GM19372 (cell line): ENCODE measurements around the gene MAP3K2.

ENCODE experiments used
- ATAC-seq: cut with Tn5 transposase; IDR thresholded peaks from one replicate; pipeline ENCODE4 v1.9.1; 2021; ENCODE audit warnings: mild to moderate bottlenecking, low read depth, moderate library complexity; ENCODE audit not compliant: unreplicated experiment

MAP3K2 gene

GRCh38 chr2:127387655-127388422, at the start of gene MAP3K2:
TSS of gene MAP3K2 (minus strand) at chr2:127387975. CDS start at chr2:127343129, 44,846 bp downstream.
- peak; percentile 71 for ATAC-seq

GRCh38 chr2:127437056-127437455, 49.3 kb upstream of the MAP3K2 start:
- ATAC-seq: no peak

- no peak for ATAC-seq
Measured at GRCh38 chr2:127434515-127434914, 46.7 kb upstream of the MAP3K2 start.

- no peak for ATAC-seq
Measured at GRCh38 chr2:127431408-127432023, 43.7 kb upstream of the MAP3K2 start.

- no peak for ATAC-seq
Measured at GRCh38 chr2:127429844-127430425, 42.2 kb upstream of the MAP3K2 start.

GRCh38 chr2:127429291-127429690, 41.5 kb upstream of the MAP3K2 start:
- ATAC-seq: no peak

DNA sequence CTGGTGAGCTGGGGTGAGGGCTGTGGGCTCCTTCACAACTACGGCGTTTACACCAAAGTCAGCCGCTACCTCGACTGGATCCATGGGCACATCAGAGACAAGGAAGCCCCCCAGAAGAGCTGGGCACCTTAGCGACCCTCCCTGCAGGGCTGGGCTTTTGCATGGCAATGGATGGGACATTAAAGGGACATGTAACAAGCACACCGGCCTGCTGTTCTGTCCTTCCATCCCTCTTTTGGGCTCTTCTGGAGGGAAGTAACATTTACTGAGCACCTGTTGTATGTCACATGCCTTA, 41.0 kb upstream of the MAP3K2 start:
- ATAC-seq: no peak

DNA sequence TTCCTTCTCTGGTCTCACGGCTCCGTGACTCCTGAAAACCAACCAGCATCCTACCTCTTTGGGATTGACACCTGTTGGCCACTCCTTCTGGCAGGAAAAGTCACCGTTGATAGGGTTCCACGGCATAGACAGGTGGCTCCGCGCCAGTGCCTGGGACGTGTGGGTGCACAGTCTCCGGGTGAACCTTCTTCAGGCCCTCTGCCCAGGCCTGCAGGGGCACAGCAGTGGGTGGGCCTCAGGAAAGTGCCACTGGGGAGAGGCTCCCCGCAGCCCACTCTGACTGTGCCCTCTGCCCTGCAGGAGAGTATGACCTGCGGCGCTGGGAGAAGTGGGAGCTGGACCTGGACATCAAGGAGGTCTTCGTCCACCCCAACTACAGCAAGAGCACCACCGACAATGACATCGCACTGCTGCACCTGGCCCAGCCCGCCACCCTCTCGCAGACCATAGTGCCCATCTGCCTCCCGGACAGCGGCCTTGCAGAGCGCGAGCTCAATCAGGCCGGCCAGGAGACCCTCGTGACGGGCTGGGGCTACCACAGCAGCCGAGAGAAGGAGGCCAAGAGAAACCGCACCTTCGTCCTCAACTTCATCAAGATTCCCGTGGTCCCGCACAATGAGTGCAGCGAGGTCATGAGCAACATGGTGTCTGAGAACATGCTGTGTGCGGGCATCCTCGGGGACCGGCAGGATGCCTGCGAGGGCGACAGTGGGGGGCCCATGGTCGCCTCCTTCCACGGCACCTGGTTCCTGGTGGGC, 40.5 kb upstream of the MAP3K2 start:
- no peak for ATAC-seq

DNA sequence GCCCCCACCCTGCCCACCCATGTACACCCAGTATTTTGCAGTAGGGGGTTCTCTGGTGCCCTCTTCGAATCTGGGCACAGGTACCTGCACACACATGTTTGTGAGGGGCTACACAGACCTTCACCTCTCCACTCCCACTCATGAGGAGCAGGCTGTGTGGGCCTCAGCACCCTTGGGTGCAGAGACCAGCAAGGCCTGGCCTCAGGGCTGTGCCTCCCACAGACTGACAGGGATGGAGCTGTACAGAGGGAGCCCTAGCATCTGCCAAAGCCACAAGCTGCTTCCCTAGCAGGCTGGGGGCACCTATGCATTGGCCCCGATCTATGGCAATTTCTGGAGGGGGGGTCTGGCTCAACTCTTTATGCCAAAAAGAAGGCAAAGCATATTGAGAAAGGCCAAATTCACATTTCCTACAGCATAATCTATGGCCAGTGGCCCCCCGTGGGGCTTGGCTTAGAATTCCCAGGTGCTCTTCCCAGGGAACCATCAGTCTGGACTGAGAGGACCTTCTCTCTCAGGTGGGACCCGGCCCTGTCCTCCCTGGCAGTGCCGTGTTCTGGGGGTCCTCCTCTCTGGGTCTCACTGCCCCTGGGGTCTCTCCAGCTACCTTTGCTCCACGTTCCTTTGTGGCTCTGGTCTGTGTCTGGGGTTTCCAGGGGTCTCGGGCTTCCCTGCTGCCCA, 39.7 kb upstream of the MAP3K2 start:
- no peak for ATAC-seq

DNA sequence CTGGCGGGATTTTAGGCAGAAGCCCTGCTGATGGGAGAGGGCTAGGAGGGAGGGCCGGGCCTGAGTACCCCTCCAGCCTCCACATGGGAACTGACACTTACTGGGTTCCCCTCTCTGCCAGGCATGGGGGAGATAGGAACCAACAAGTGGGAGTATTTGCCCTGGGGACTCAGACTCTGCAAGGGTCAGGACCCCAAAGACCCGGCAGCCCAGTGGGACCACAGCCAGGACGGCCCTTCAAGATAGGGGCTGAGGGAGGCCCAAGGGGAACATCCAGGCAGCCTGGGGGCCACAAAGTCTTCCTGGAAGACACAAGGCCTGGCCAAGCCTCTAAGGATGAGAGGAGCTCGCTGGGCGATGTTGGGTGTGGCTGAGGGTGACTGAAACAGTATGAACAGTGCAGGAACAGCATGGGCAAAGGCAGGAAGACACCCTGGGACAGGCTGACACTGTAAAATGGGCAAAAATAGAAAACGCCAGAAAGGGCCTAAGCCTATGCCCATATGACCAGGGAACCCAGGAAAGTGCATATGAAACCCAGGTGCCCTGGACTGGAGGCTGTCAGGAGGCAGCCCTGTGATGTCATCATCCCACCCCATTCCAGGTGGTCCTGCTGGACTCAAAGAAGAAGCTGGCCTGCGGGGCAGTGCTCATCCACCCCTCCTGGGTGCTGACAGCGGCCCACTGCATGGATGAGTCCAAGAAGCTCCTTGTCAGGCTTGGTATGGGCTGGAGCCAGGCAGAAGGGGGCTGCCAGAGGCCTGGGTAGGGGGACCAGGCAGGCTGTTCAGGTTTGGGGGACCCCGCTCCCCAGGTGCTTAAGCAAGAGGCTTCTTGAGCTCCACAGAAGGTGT, 39.0 kb upstream of the MAP3K2 start:
- no peak for ATAC-seq

DNA sequence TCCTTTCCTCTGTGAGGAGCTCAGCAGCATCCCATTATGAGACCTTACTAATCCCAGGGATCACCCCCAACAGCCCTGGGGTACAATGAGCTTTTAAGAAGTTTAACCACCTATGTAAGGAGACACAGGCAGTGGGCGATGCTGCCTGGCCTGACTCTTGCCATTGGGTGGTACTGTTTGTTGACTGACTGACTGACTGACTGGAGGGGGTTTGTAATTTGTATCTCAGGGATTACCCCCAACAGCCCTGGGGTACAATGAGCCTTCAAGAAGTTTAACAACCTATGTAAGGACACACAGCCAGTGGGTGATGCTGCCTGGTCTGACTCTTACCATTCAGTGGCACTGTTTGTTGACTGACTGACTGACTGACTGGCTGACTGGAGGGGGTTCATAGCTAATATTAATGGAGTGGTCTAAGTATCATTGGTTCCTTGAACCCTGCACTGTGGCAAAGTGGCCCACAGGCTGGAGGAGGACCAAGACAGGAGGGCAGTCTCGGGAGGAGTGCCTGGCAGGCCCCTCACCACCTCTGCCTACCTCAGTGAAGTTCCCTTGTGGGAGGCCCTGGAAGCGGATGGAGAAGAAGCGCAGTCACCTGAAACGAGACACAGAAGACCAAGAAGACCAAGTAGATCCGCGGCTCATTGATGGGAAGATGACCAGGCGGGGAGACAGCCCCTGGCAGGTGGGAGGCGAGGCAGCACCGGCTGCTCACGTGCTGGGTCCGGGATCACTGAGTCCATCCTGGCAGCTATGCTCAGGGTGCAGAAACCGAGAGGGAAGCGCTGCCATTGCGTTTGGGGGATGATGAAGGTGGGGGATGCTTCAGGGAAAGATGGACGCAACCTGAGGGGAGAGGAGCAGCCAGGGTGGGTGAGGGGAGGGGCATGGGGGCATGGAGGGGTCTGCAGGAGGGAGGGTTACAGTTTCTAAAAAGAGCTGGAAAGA, 38.0 kb upstream of the MAP3K2 start:
- no peak for ATAC-seq

DNA sequence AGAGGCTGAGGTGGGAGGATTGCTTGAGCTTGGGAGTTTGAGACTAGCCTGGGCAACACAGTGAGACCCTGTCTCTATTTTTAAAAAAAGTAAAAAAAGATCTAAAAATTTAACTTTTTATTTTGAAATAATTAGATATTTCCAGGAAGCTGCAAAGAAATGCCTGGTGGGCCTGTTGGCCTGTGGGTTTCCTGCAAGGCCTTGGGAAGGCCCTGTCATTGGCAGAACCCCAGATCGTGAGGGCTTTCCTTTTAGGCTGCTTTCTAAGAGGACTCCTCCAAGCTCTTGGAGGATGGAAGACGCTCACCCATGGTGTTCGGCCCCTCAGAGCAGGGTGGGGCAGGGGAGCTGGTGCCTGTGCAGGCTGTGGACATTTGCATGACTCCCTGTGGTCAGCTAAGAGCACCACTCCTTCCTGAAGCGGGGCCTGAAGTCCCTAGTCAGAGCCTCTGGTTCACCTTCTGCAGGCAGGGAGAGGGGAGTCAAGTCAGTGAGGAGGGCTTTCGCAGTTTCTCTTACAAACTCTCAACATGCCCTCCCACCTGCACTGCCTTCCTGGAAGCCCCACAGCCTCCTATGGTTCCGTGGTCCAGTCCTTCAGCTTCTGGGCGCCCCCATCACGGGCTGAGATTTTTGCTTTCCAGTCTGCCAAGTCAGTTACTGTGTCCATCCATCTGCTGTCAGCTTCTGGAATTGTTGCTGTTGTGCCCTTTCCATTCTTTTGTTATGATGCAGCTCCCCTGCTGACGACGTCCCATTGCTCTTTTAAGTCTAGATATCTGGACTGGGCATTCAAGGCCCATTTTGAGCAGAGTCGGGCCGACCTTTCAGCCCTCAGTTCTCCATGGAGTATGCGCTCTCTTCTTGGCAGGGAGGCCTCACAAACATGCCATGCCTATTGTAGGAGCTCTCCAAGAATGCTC, 37.1 kb upstream of the MAP3K2 start:
- no peak for ATAC-seq

DNA sequence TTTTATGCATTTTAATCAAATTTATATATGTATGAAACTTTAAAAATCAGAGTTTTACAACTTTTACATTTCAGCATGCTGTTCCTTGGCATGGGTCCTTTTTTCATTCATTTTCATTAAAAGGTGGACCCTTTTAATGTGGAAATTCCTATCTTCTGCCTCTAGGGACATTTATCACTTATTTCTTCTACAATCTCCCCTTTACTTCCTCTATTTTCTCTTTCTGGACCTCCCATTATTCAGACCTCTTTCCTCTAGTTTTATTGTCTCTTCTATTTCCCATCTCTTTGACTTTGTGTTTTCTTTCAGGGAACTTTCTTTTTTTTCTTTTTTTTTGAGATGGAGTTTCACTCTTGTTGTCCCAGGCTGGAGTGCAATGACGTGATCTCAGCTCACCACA, 36.1 kb upstream of the MAP3K2 start:
- no peak for ATAC-seq

DNA sequence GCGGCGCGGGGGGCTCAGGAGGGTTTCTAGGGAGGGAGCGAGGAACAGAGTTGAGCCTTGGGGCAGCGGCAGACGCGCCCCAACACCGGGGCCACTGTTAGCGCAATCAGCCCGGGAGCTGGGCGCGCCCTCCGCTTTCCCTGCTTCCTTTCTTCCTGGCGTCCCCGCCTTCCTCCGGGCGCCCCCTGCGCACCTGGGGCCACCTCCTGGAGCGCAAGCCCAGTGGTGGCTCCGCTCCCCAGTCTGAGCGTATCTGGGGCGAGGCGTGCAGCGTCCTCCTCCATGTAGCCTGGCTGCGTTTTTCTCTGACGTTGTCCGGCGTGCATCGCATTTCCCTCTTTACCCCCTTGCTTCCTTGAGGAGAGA, 35.7 kb upstream of the MAP3K2 start:
- no peak for ATAC-seq

- no peak for ATAC-seq
Measured at GRCh38 chr2:127422559-127423477, 35.0 kb upstream of the MAP3K2 start.

DNA sequence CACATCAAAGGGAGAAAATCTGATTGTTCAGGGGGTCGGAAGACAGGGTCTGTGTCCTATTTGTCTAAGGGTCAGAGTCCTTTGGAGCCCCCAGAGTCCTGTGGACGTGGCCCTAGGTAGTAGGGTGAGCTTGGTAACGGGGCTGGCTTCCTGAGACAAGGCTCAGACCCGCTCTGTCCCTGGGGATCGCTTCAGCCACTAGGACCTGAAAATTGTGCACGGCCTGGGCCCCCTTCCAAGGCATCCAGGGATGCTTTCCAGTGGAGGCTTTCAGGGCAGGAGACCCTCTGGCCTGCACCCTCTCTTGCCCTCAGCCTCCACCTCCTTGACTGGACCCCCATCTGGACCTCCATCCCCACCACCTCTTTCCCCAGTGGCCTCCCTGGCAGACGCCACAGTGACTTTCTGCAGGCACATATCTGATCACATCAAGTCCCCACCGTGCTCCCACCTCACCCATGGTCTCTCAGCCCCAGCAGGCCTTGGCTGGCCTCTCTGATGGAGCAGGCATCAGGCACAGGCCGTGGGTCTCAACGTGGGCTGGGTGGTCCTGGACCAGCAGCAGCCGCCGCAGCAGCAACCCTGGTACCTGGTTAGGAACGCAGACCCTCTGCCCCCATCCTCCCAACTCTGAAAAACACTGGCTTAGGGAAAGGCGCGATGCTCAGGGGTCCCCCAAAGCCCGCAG, 34.2 kb upstream of the MAP3K2 start:
- ATAC-seq: no peak
